Measurements from ENCODE around the gene PRG3. TPM values are rescaled to one million over a fixed set of nuclear protein-coding genes. Genes with fewer than 3 reads are reported as not detected.

Gene PRG3
- total RNA-seq, 1 experiment from 2014 or later = not detected

DNA sequence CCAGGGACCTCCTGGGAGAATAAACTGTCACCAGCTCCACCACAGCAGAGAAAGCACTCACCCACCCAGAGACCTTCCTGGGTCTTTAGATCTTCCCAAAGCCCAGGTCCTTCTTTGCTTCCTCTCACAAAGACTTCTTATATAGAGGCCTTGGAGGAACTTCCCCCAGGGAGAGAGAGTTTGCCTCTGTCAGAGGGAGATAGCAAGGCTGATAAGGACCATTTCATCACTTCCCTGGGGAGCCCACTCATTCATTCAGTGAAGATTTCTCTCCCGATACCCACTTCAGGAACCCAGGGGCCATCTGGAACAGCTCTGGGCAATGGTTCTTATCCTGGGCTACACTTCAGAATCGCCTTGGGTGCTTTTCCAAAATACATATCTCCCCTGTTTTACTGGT, 9.6 kb upstream of the PRG3 start, which contains the start of gene PRG2:
Gene PRG2, minus strand, starts transcription at position 116 of the 400 bp plus-strand sequence. CDS start 706 bp downstream, outside the sequence.
- H3K27ac ChIP-seq = no peak within 1 kb of the TSS
- H3K9me3 ChIP-seq (replicated peaks) = no peaks in the 10 kb centered on the region
- H3K4me1 ChIP-seq (replicated peaks) = no peaks in the 10 kb centered on the region
- H3K36me3 ChIP-seq = no peaks in the 10 kb centered on the region
- H3K27me3 ChIP-seq (replicated peaks) = peaks cover 9% of the 10 kb centered on the region
- no peak for DNase-seq (ENCODE audit: low read depth in 1 of 2, low spot score in 2 of 2)
- no peak within 1 kb of the TSS for H3K4me3 ChIP-seq

DNA sequence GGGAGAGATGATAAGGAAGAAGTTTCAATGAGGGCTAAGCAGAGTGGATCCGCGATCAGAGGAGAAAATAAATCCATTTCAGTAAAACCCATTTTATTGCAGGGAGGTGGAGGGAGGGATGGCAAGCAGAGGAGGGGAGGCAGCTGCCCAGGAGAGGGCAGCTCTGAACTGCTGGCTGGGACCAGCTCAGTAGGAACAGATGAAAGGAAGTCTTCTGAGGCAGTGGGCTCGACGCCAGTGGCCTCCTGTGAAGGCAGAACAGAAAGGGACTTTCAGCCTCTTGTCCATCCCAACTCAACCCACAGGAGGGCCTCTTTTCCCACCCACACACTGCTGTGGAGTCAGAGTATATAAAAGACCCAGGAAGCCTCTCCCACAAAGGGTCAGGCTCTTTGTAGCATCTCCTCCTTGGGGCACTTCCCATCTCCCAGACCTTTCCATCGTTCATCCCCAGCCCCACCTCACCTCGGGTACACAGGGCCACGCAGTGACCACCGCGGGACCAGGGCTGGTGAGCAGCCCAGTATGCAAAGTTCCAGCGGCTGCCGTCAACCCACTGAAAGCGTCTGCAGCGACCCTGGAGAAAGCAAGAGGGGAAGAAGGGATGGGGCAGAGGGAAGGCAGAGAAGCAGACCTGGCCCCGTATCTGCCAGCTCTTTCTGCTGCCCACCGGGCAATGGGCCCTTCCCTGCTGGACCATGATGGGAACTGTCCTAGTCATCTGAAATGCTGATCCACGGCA, 6.5 kb upstream of the PRG3 start:
- H3K27me3 ChIP-seq (replicated peaks) = peaks cover 14% of the 10 kb centered on the region

DNA sequence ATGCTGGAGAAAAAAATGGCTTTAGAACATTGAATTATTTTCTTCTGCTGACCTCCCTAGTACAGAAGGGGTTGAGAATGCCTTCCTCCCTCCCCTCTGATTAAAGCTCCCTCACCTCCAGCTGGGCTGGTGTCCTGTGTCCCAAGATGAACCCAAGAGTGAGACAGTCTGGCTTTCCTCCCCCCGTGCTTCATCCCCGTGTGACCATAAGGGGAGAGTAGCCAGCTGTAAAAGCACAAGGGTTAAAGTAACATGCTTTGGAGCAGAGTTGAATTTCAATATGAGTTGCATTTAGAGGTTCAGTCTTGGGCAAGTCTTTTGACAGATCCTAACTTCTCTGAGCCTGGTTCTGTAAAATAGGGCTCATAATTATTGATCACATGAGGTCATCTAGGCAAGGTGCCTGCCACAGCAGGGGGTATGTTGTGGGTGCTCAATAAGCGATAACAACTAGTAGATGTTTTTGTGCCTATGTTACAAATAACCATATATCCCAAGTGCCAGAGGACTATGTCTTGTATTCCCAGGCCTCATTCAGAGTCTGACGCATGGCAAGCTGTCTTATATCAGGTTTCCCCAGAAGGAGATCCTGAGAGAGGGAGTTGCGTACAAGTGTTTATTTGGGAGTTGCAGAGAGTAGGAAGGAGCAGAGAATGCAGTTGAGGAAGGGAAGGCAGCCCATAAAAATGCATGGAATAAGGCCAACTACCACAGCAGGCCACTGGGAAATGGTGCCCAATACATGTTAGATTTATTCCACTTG, 5.4 kb upstream of the PRG3 start:
- DNase-seq (ENCODE audit: low read depth in 1 of 2, low spot score in 2 of 2) = no peak
- Histone ChIP-seq H3K4me1 (replicated peaks) (no peaks in the 10 kb centered on the region), H3K36me3 (no peaks in the 10 kb centered on the region), H3K27me3 (replicated peaks) (peaks cover 14% of the 10 kb centered on the region), H3K9me3 (replicated peaks) (no peaks in the 10 kb centered on the region), H3K4me3 (no peak overlapping the region), H3K27ac (no peak overlapping the region)

More for the DNA sequence above, 6.5 kb upstream of the PRG3 start:
- no peak for DNase-seq (ENCODE audit: low read depth in 1 of 2, low spot score in 2 of 2)
- Histone ChIP-seq H3K27ac (no peak overlapping the region), H3K4me3 (no peak overlapping the region), H3K9me3 (replicated peaks) (no peaks in the 10 kb centered on the region), H3K4me1 (replicated peaks) (no peaks in the 10 kb centered on the region), H3K36me3 (no peaks in the 10 kb centered on the region)

DNA sequence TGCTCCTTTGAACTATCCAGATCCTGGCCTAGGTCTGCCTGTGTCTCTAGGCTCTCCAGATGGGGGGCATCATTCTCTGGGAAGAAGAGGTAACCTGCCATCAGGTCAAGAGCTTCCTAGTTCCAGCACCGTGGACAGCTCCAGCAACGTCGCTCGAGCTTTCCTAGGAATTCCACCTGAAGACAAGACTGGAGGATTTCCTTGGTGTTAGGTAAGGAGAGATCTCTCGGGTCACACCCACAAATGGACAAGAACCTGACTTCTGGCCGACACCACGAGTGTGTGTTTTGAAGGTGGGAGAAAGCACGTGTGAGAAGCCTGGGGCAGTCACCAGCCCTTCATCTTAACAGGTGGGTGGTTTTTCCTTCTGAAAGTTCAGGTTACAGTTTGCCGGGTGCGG, 1.2 kb downstream of the PRG3 start:
- no peak overlapping the region for H3K4me3 ChIP-seq
- H3K27ac ChIP-seq = no peak overlapping the region
- H3K9me3 ChIP-seq (replicated peaks) = no peaks in the 10 kb centered on the region
- DNase-seq (ENCODE audit: low read depth in 1 of 2, low spot score in 2 of 2) = no peak
- H3K4me1 ChIP-seq (replicated peaks) = no peaks in the 10 kb centered on the region
- no peaks in the 10 kb centered on the region for H3K36me3 ChIP-seq
- peaks cover 8% of the 10 kb centered on the region for H3K27me3 ChIP-seq (replicated peaks)

DNA sequence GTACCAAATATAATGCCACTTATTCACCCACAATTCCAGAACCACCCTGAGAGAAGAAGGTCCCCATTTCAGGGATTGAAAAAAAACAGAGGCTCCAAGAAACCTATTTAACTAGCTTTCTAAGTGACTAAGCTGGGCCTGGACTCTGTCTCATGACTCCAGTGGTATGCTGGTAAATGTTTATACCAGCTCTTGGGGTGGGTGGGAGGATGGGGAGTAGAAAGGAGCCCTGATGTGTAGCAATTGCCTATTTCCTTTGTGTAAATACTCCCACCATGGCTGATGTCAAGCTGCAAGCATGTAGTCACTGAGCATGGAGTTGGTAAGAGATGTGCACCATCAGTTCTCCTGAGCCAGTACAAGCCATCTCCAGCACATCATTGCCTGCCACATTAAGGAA, 2.8 kb downstream of the PRG3 start:
- Histone ChIP-seq H3K4me3 (no peak overlapping the region), H3K27me3 (replicated peaks) (0 out of 2 replicates have a peak, but pooled peaks cover 3% of the 10 kb centered on the region), H3K9me3 (replicated peaks) (no peaks in the 10 kb centered on the region), H3K36me3 (no peaks in the 10 kb centered on the region), H3K4me1 (replicated peaks) (no peaks in the 10 kb centered on the region), H3K27ac (no peak overlapping the region)
- no peak for DNase-seq (ENCODE audit: low read depth in 1 of 2, low spot score in 2 of 2)

DNA sequence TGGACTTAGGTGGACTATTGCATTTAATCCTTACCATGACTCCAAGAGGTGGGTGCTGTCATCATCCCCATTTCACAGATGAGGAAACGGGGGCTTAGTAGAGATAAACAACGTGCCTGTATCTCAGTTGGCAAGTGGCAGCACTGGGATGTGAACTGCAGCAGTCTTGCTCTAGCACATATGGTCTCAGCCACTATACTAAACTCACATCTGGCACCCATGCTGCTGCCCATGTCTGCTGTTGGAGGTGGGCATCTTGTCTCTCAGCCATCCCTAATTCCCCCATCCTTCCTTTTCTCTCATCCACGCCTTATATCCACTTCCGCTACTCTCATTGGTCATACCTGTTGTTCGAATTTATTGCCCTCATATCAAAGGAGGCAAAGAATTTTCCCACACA, 3.8 kb downstream of the PRG3 start:
- H3K36me3 ChIP-seq = no peaks in the 10 kb centered on the region
- H3K9me3 ChIP-seq (replicated peaks) = no peaks in the 10 kb centered on the region
- H3K4me1 ChIP-seq (replicated peaks) = no peaks in the 10 kb centered on the region
- H3K27me3 ChIP-seq (replicated peaks) = 0 out of 2 replicates have a peak, but pooled peaks cover 3% of the 10 kb centered on the region
- no peak for DNase-seq (ENCODE audit: low read depth in 1 of 2, low spot score in 2 of 2)
- no peak overlapping the region for H3K27ac ChIP-seq
- no peak overlapping the region for H3K4me3 ChIP-seq

DNA sequence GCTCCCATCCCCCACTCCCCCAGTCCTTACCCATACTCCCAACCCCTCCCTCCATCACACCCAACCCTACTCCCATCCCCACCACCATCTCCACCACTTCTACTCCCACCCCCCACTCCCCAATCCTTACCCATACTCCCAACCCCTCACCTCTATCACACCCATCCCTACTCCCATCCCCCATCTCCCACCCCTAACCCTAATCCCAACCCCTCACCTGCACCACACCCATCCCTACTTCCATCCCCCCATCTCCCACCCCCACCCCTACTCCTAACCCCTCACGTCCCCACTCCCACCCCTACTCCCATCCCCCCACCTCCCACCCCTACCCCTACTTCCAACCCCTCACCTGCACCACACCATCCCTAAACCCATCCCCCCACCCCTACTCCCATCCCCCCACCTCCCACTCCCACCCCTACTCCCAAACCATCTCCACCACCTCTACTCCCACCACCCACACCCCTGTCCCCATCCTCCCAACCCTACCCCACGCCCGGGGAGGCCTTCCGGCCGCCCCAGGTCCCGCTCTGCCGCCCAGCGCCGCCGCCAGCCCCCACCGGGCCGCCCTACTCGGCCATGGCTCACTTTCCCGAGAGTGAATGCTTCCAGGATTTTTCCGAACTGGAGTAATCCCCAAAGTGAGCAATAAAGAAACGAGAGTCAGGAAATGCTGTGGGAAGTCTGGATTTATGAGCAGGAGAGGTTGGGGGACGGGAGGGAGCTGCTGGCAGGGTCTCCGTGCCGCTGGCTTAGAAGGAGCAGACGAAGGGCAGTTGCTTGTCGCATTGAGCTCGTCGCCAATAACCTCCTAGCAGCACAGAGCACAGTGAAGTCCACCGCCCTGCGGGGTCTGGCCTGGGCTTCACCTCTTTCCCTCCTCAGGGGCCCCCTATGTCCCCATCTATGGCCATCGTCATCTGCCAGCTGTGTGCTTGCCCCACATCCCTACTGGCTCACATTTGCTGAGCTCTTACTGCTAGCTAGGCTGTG, 4.6 kb downstream of the PRG3 start:
- Histone ChIP-seq H3K4me3 (no peak overlapping the region), H3K27ac (no peak overlapping the region), H3K27me3 (replicated peaks) (0 out of 2 replicates have a peak, but pooled peaks cover 3% of the 10 kb centered on the region), H3K36me3 (no peaks in the 10 kb centered on the region), H3K4me1 (replicated peaks) (no peaks in the 10 kb centered on the region), H3K9me3 (replicated peaks) (no peaks in the 10 kb centered on the region)
- no peak for DNase-seq (ENCODE audit: low read depth in 1 of 2, low spot score in 2 of 2)

DNA sequence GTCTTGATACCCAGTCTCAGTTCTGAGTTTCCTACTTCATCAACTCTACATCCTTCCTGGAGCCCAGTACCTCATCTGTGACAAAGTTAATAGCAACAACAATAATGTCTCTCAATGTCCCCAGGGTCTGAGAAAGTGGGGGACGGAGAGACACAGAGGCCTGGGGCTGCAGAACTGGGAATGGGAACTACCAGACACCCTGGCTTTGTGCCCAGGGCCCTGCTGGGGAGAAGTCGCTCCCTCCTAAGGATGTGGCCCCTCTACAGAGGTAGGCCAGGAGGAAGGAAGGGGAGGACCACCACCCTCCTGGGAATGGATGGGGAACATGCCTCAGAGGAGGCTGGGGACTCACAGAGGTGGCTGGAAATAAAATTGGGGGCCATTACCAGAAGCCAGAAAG, 5.5 kb downstream of the PRG3 start:
- H3K4me1 ChIP-seq (replicated peaks) = no peaks in the 10 kb centered on the region
- no peak overlapping the region for H3K27ac ChIP-seq
- H3K27me3 ChIP-seq (replicated peaks) = 0 out of 2 replicates have a peak, but pooled peaks cover 3% of the 10 kb centered on the region
- H3K4me3 ChIP-seq = no peak overlapping the region
- no peak for DNase-seq (ENCODE audit: low read depth in 1 of 2, low spot score in 2 of 2)
- H3K36me3 ChIP-seq = no peaks in the 10 kb centered on the region
- H3K9me3 ChIP-seq (replicated peaks) = no peaks in the 10 kb centered on the region

DNA sequence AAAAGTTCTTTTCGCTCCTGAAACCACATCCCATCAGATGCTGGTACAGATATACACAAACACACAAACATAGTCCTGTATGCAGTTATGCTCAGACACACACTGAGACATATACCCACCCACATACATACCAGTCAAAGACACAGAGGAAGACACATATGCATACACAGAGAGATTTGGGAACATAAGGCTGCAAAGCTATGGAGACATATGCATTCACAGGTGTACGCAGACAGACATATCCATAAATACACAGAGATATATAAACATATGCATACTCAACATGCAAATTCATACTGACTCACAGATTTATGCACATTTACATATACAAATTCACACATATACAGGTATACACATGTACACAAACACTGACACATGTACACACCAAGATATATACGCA, 6.0 kb downstream of the PRG3 start:
- DNase-seq (ENCODE audit: low read depth in 1 of 2, low spot score in 2 of 2) = no peak
- no peaks in the 10 kb centered on the region for H3K9me3 ChIP-seq (replicated peaks)
- H3K27ac ChIP-seq = no peak overlapping the region
- 0 out of 2 replicates have a peak, but pooled peaks cover 3% of the 10 kb centered on the region for H3K27me3 ChIP-seq (replicated peaks)
- H3K4me1 ChIP-seq (replicated peaks) = no peaks in the 10 kb centered on the region; the same call in 1 of the 2 replicates
- H3K4me3 ChIP-seq = no peak overlapping the region
- no peaks in the 10 kb centered on the region for H3K36me3 ChIP-seq

DNA sequence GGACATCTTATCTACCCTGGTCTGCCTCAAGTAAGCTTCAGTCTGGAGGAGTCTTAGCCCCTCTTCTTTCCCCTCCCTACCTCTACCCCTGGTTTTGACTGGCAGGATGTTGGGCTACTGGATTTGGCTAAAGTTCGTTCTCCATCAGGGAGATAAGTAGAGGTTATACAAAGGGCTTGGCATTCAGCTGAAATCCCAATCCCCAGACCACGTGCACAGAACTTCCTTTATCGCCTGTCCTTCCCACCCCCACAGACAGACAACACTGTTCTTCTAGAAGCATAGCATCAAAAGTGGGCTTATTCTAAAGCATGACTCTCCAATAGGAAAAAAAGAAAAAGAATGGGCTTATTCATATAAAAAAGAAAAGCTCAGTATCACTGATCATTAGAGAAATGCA, 7.8 kb downstream of the PRG3 start:
- Histone ChIP-seq H3K9me3 (replicated peaks) (no peaks in the 10 kb centered on the region), H3K4me3 (no peak overlapping the region), H3K27ac (no peak overlapping the region), H3K27me3 (replicated peaks) (no peaks in the 10 kb centered on the region), H3K4me1 (replicated peaks) (no peaks in the 10 kb centered on the region; the same call in 1 of the 2 replicates), H3K36me3 (no peaks in the 10 kb centered on the region)
- no peak for DNase-seq (ENCODE audit: low read depth in 1 of 2, low spot score in 2 of 2)

DNA sequence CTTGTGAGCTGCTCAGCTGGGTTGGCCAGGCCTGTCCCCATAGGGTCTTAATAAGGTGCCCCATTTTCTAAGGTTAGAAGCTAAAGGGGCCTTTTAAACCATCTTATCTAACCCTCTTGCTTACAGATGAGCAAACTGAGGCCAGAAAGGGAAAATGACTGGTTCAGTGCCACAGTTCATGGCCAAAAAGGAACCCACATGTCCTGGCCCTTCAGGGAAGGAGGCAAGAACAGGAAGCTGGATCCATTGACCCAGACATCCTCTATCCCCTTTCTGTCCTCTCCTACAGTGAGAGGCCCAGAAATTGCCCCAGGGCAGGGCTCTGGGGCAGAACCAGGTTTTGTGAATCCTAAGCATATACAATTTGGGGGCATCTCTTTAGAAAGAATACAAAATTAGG, 10.0 kb downstream of the PRG3 start:
- Histone ChIP-seq H3K4me1 (replicated peaks) (no peaks in the 10 kb centered on the region; the same call in 1 of the 2 replicates), H3K9me3 (replicated peaks) (no peaks in the 10 kb centered on the region), H3K4me3 (no peak overlapping the region), H3K27ac (no peak overlapping the region), H3K36me3 (no peaks in the 10 kb centered on the region), H3K27me3 (replicated peaks) (peaks cover 3% of the 10 kb centered on the region; the same call in 1 of the 2 replicates)
- DNase-seq (ENCODE audit: low read depth in 1 of 2, low spot score in 2 of 2) = no peak

DNA sequence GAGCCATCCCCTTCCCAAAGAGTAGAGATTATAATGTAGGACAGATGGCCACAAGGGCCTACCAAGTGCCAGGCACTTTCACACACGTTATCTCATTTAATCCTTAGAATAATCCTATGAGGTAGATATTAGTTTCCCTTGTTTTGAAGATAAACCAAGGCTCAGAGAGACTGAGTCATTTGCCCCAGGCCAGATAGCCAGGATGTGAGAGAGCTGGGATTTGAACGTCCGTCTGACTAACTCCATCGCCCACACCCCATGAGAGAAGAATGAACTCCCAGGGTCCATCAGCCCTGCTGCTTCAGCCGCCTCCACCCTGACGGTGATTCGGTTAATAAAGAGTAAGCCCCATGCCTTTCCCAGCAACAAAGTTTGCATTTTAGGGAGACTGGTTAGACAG, 10.7 kb downstream of the PRG3 start:
- H3K27ac ChIP-seq = no peak overlapping the region
- no peak for DNase-seq (ENCODE audit: low read depth in 1 of 2, low spot score in 2 of 2)
- no peaks in the 10 kb centered on the region for H3K9me3 ChIP-seq (replicated peaks)
- H3K4me1 ChIP-seq (replicated peaks) = no peaks in the 10 kb centered on the region; the same call in 1 of the 2 replicates
- H3K36me3 ChIP-seq = no peaks in the 10 kb centered on the region
- H3K27me3 ChIP-seq (replicated peaks) = peaks cover 3% of the 10 kb centered on the region; the same call in 1 of the 2 replicates
- no peak overlapping the region for H3K4me3 ChIP-seq

DNA sequence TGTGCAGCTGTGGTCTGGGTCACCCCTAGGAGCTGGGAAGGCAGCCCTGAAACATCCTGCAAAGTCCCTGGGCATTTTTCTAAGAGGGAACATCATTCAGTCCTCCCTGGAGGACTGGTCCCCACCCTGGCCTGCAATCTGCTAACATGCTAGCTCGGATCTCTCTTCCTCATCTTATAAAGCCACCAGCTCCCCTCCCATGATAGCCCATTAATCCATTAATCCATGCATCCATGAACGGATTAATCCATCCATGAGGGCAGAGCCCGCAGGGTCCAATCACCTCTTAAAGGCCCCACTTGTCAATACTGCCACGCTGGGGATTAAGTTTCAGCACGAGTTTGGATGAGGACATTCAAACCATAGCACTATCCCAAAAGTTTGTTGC, 12.1 kb downstream of the PRG3 start:
- no peak overlapping the region for H3K4me3 ChIP-seq
- no peaks in the 10 kb centered on the region for H3K36me3 ChIP-seq
- no peak for DNase-seq (ENCODE audit: low read depth in 1 of 2, low spot score in 2 of 2)
- no peak overlapping the region for H3K27ac ChIP-seq
- H3K4me1 ChIP-seq (replicated peaks) = no peaks in the 10 kb centered on the region; the same call in 1 of the 2 replicates
- H3K27me3 ChIP-seq (replicated peaks) = peaks cover 3% of the 10 kb centered on the region; the same call in 1 of the 2 replicates
- H3K9me3 ChIP-seq (replicated peaks) = no peaks in the 10 kb centered on the region

Measured in SJSA1 (cell line).